ENCODE data around the gene ADGRV1.

GRCh38 chr5:90655423-90655822, 96.8 kb downstream of the ADGRV1 start:
- TF ChIP-seq BHLHE40 (IDR thresholded peaks at IDR 0.05; ENCODE audit: low read depth, low read length) (no peak), RCOR1 (IDR thresholded peaks at IDR 0.05; ENCODE audit: low read depth, low read length) (no peak), JUN (IDR thresholded peaks at IDR 0.05) (no peak), EP300 (IDR thresholded peaks at IDR 0.05) (no peak), SMC3 (IDR thresholded peaks at IDR 0.05) (no peak), HDAC2 (IDR thresholded peaks at IDR 0.05) (no peak), ZFP36 (IDR thresholded peaks at IDR 0.05; ENCODE audit: borderline replicate concordance, partially characterized antibody) (no peak), POLR2A (IDR thresholded peaks at IDR 0.05; ENCODE audit: low read length) (no peak)
- TF ChIP-seq, protein P1, sequence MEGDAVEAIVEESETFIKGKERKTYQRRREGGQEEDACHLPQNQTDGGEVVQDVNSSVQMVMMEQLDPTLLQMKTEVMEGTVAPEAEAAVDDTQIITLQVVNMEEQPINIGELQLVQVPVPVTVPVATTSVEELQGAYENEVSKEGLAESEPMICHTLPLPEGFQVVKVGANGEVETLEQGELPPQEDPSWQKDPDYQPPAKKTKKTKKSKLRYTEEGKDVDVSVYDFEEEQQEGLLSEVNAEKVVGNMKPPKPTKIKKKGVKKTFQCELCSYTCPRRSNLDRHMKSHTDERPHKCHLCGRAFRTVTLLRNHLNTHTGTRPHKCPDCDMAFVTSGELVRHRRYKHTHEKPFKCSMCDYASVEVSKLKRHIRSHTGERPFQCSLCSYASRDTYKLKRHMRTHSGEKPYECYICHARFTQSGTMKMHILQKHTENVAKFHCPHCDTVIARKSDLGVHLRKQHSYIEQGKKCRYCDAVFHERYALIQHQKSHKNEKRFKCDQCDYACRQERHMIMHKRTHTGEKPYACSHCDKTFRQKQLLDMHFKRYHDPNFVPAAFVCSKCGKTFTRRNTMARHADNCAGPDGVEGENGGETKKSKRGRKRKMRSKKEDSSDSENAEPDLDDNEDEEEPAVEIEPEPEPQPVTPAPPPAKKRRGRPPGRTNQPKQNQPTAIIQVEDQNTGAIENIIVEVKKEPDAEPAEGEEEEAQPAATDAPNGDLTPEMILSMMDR (IDR thresholded peaks at IDR 0.05): no peak
